GM12874 (cell line): ENCODE data around the gene ADARB2.

Experiments used
- TF ChIP-seq, protein P1 (sequence below): IDR thresholded peaks from 2 replicates; pipeline ENCODE4 v1.5.1; 2011; ENCODE audit warnings: low read depth, mild to moderate bottlenecking, control low read depth, low read length, moderate library complexity; ENCODE audit not compliant: insufficient read depth

The ADARB2 gene

DNA sequence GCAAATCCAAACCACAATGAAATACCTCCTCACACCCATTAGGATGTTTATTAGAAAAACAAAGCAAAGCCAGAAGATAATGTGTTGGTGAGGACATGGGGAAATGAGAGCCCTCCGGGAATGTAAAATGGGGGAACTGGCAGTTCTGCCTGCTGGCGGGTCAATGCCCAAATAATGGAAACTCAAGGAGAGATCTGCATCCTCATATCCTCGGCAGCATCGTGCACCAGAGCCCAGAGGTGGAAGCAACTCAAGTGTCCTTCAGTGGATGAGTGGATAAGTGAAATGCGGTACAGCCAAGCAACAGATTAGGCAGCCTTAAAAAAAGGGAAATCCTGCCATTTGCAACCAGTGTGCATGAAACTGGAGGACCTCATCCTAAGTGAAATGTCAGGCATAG, 356.0 kb downstream of the ADARB2 start:
- TF ChIP-seq, protein P1, sequence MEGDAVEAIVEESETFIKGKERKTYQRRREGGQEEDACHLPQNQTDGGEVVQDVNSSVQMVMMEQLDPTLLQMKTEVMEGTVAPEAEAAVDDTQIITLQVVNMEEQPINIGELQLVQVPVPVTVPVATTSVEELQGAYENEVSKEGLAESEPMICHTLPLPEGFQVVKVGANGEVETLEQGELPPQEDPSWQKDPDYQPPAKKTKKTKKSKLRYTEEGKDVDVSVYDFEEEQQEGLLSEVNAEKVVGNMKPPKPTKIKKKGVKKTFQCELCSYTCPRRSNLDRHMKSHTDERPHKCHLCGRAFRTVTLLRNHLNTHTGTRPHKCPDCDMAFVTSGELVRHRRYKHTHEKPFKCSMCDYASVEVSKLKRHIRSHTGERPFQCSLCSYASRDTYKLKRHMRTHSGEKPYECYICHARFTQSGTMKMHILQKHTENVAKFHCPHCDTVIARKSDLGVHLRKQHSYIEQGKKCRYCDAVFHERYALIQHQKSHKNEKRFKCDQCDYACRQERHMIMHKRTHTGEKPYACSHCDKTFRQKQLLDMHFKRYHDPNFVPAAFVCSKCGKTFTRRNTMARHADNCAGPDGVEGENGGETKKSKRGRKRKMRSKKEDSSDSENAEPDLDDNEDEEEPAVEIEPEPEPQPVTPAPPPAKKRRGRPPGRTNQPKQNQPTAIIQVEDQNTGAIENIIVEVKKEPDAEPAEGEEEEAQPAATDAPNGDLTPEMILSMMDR: no peak

GRCh38 chr10:1380088-1380671, 357.1 kb downstream of the ADARB2 start:
- TF ChIP-seq, protein P1: no peak

DNA sequence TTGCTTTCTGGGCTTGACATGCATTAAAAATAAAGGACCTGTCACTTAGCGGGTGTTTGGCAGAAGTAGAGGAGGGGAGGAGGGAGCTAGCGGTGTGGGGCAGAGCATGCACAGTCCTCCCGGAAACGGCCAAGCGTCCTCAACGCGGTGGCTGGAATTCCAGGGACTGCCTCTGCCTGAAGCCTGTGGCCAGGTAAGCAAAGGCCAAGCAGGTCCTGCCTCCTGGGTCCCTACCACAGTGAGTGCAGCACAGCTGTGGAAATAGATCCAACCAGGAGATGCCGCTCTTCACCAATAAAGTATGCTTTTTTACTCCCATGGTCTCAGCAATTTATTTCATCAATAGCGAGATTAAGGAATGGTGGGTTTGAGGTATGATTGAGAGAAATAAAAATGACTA, 357.7 kb downstream of the ADARB2 start:
- TF ChIP-seq, protein P1: no peak

DNA sequence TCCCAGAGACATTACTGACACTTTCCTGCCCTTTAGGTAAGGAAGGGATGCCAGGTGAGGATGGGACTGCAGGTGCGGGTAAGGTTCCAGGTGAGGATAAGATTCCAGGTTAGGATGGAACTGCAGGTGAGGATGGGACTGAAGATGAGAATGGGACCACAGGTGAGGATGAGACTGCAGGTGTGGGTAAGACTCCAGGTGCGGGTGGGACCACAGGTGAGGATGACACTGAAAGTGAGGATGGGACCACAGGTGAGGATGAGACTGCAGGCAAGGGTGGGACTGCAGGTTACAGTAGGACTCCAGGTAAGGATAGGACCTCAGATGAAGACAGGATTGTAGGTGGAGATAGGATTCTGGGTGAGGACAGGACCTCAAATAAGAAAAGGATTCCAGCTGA, 358.9 kb downstream of the ADARB2 start:
- TF ChIP-seq, protein P1: no peak

DNA sequence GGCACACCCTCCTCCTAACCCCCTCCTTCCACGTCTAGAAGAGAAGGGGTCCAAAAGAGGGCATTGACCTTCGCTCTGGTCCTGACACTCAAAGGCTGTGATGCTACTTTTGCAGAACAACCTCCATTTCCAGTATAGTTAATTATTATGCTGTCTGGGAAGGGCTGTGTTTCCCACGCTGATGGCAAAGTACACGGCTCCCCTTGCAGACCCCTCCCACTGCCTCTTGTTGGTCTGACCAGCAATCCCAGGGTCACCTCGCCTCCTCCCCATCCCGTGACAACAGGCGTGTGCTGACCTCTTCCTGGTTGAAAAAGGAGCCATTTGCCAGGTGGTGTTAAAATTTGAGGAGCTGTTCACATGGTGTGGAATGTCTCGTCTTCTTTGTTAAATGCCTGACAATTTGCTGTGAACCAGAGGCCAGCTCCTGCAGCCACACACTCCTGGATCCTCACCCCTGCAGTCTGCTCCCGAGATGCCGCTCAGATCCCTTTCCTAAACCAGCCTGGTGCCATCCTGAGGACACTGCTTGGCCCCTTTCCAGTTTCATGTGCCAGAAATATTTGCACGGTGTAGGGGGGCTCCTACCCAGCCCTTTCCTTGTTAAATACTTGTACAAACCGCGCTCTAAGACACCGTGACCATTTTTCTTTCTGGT, 359.5 kb downstream of the ADARB2 start:
- TF ChIP-seq, protein P1: no peak

DNA sequence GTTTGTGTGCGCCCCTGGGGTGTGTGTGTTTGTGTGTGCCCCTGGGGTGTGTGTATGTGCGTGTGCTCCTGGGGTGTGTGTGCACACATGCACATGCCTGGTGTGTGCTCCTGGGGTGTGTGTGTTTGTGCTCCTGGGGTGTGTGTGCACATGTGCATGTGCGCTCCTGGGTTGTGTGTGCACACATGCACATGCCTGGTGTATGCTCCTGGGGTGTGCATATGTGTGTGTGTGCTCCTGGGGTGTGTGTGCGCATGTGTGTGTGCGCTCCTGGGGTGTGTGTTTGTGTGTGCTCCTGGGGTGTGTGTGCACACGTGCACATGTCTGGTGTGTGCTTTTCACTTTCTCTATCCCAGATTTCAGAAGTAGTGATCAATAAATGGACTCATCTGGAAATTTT, 360.1 kb downstream of the ADARB2 start:
- TF ChIP-seq, protein P1: no peak

GRCh38 chr10:1376384-1376945, 360.9 kb downstream of the ADARB2 start:
- TF ChIP-seq, protein P1: no peak
